Measurements from ENCODE around the gene ZBTB7C.

DNA sequence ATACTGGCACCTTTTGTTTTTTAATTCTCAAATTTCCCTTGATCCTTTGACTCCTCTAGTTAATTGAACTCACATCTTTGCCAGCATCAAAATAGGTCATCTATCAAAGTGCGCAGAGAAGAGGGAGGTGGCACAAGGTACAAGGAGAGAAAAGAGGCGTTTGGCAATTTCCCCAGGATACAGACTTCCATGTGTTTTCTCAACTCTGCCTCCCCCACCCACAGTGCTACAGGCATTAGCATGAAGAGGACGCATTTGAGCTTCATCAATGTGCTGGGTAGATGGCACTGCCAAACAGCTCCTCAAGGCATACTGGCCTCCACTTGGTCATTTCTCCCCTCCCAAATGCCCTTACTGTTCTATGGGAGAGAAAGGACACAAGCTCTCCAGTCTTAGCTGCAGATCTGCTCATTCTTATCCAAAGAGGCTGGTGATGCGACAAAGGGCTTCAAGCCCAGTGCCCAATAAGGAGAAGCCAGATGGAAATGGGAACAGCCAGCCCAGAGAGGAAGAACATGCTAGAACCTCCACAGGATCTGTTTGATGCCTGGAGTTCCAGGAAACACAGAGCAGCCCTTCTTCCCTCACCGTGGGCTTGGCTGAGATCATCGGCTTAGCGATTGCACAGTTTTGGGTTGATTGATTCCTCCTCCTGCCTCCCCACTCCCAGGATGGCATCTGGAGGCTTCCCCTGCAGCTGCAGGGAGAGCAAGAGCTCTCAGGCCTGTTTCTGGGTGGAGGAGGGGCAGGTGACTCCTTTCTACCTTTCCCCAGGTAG, 334.1 kb downstream of the ZBTB7C start:
- TF ChIP-seq, protein P1, sequence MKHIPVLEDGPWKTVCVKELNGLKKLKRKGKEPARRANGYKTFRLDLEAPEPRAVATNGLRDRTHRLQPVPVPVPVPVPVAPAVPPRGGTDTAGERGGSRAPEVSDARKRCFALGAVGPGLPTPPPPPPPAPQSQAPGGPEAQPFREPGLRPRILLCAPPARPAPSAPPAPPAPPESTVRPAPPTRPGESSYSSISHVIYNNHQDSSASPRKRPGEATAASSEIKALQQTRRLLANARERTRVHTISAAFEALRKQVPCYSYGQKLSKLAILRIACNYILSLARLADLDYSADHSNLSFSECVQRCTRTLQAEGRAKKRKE (CRISPR knock-in tag; IDR thresholded peaks at IDR 0.05; ENCODE audit: low read depth): no peak
- TF ChIP-seq ZSCAN20 (CRISPR knock-in tag; IDR thresholded peaks at IDR 0.05): no peak
- TF ChIP-seq CTCF (IDR thresholded peaks at IDR 0.05): no peak
- TF ChIP-seq MAX (IDR thresholded peaks at IDR 0.05): no peak

All from A549 (cell line).